ENCODE measurements around the gene GEN1. TPM values are rescaled to one million over a fixed set of nuclear protein-coding genes. Genes with fewer than 3 reads are reported as not detected.

The GEN1 gene
- total and polyA plus RNA-seq, 2 donors (not counting 1 experiment from before 2014, with no cell fraction given), result 16.7 to 105 TPM

- TF ChIP-seq EZH2 (IDR thresholded peaks at IDR 0.05; ENCODE audit: borderline replicate concordance, insufficient read depth, low read depth, low read length, poor library complexity, severe bottlenecking) (no peak), CTCF (IDR thresholded peaks at IDR 0.05) (no peak)
- intact Hi-C loops (cut with micrococcal nuclease), result loop anchor here (5.0 kb wide), 2 partner anchors 553 to 1093 kb away; no protein-coding TSS in a partner anchor
- Histone ChIP-seq H2AFZ (ENCODE audit: insufficient read depth, low read depth, low read length, poor library complexity, severe bottlenecking) (peak overlapping the region; percentile 85), H3K4me3 (ENCODE audit: control extremely low read depth in 1 of 5, extremely low read depth in 1 of 5, insufficient read depth in 1 of 5, low read depth in 2 of 5, low read length in 4 of 5) (peak overlapping the region; percentile 86 to 93 (median 92)), H3K4me2 (replicated peaks; ENCODE audit: low read depth, low read length, poor library complexity, severe bottlenecking) (peak overlapping the region; percentile 91), H3K79me2 (ENCODE audit: control insufficient read depth, insufficient read depth, low read length) (peaks cover 76% of the 10 kb centered on the region), H3K27ac (ENCODE audit: low read length in 2 of 2) (peak overlapping the region; percentile 94 to 96), H3K4me1 (ENCODE audit: control insufficient read depth in 2 of 2, insufficient read depth in 2 of 2, low read length in 2 of 2) (peaks cover 30 to 31% of the 10 kb centered on the region in 2 donors), H3K36me3 (replicated peaks in 1 of 2; ENCODE audit: control extremely low read depth in 1 of 2, control insufficient read depth in 1 of 2, extremely low read depth in 1 of 2, insufficient read depth in 2 of 2, low read length in 1 of 2) (no peaks in the 10 kb centered on the region), H3K27me3 (replicated peaks in 1 of 4; ENCODE audit: control extremely low read depth in 1 of 4, control insufficient read depth in 3 of 4, insufficient read depth in 4 of 4, low read length in 3 of 4) (no peaks in the 10 kb centered on the region), H3K9ac (ENCODE audit: low read length) (peak overlapping the region; percentile 87), H4K20me1 (ENCODE audit: control insufficient read depth, insufficient read depth, low read length, poor library complexity, severe bottlenecking) (no peaks in the 10 kb centered on the region), H3K9me3 (ENCODE audit: control extremely low read depth in 1 of 3, control insufficient read depth in 2 of 3, insufficient read depth in 1 of 3, low read length in 2 of 3) (no peaks in the 10 kb centered on the region)
- peak overlapping the region; percentile 87 for H3K27ac Mint-ChIP-seq
- POLR2A ChIA-PET, result interaction anchor here (0.7 kb wide), 1 partner anchor 45 kb away, joined by 3 read pairs; no protein-coding TSS in a partner anchor
- 0% methylated on average over 2 of the region's 8 CpGs for WGBS (ENCODE audit: insufficient coverage)
- CTCF ChIA-PET, result interaction anchor here (1.1 to 1.8 kb wide), 4 partner anchors 35 to 76 kb away, joined by 3 to 4 read pairs (median 4); no protein-coding TSS in a partner anchor
- no peak for ATAC-seq (ENCODE audit: low read depth)
- peak overlapping the region; percentile 81 for H3K4me3 Mint-ChIP-seq
- H3K4me1 Mint-ChIP-seq, result peaks cover 54% of the 10 kb centered on the region
- no peaks in the 10 kb centered on the region for H3K27me3 Mint-ChIP-seq
- no peak for DNase-seq
- no peaks in the 10 kb centered on the region for H3K9me3 Mint-ChIP-seq (ENCODE audit: insufficient read depth)
These were observed 961 bp downstream of the GEN1 start for GRCh38 chr2:17754773-17755425.

- H3K4me3 Mint-ChIP-seq, result peak overlapping the region; percentile 17
- H3K9ac ChIP-seq (ENCODE audit: low read length), result no peak overlapping the region
- DNase-seq (no peak), ATAC-seq (ENCODE audit: low read depth) (no peak)
- no peak overlapping the region for H3K4me2 ChIP-seq (replicated peaks; ENCODE audit: low read depth, low read length, poor library complexity, severe bottlenecking)
- H3K9me3 Mint-ChIP-seq (ENCODE audit: insufficient read depth), result no peaks in the 10 kb centered on the region
- no peak overlapping the region for H3K27ac ChIP-seq (ENCODE audit: low read length in 2 of 2)
- intact Hi-C loops (cut with micrococcal nuclease), result no loop called here
- no CpG with 5 or more reads among the region's 6 CpGs for WGBS (ENCODE audit: insufficient coverage)
- ChIA-PET POLR2A (no interaction called here), CTCF (interaction anchor here (0.6 to 1.8 kb wide), 4 partner anchors 10 to 70 kb away, joined by 3 to 4 read pairs (median 4); no protein-coding TSS in a partner anchor)
- peaks cover 41% of the 10 kb centered on the region for H3K4me1 Mint-ChIP-seq
- no peaks in the 10 kb centered on the region for H3K27me3 ChIP-seq (replicated peaks in 1 of 4; ENCODE audit: control extremely low read depth in 1 of 4, control insufficient read depth in 3 of 4, insufficient read depth in 4 of 4, low read length in 3 of 4)
- no peak overlapping the region for H3K27ac Mint-ChIP-seq
- H2AFZ ChIP-seq (ENCODE audit: insufficient read depth, low read depth, low read length, poor library complexity, severe bottlenecking), result no peak overlapping the region
- H3K79me2 ChIP-seq (ENCODE audit: control insufficient read depth, insufficient read depth, low read length), result peaks cover 75% of the 10 kb centered on the region
- peaks cover 3 to 6% of the 10 kb centered on the region in 2 experiments for H3K36me3 ChIP-seq (replicated peaks in 1 of 2; ENCODE audit: control extremely low read depth in 1 of 2, control insufficient read depth in 1 of 2, extremely low read depth in 1 of 2, insufficient read depth in 2 of 2, low read length in 1 of 2)
- H3K27me3 Mint-ChIP-seq, result no peaks in the 10 kb centered on the region
- H3K4me3 ChIP-seq (ENCODE audit: control extremely low read depth in 1 of 5, extremely low read depth in 1 of 5, insufficient read depth in 1 of 5, low read depth in 2 of 5, low read length in 4 of 5), result no peak overlapping the region
- TF ChIP-seq CTCF (IDR thresholded peaks at IDR 0.05) (no peak), EZH2 (IDR thresholded peaks at IDR 0.05; ENCODE audit: borderline replicate concordance, insufficient read depth, low read depth, low read length, poor library complexity, severe bottlenecking) (no peak)
- H4K20me1 ChIP-seq (ENCODE audit: control insufficient read depth, insufficient read depth, low read length, poor library complexity, severe bottlenecking), result no peaks in the 10 kb centered on the region
- H3K4me1 ChIP-seq (ENCODE audit: control insufficient read depth in 2 of 2, insufficient read depth in 2 of 2, low read length in 2 of 2), result peaks cover 13 to 16% of the 10 kb centered on the region in 2 donors
- no peaks in the 10 kb centered on the region for H3K9me3 ChIP-seq (ENCODE audit: control extremely low read depth in 1 of 3, control insufficient read depth in 2 of 3, insufficient read depth in 1 of 3, low read length in 2 of 3)
These were observed 2.7 kb downstream of the GEN1 start for GRCh38 chr2:17756668-17757067.

Measured in B cell (primary cell).